SK-N-MC (cell line): ENCODE results near the gene CCND1.

Source experiments
- EZH2 ChIP-seq: fragments of 200-600 bp; sonication (generic); IDR thresholded peaks from one replicate; pipeline ENCODE4 v1.6.1; 2017; ENCODE audit warnings: antibody characterized with exemption
- FOXP2 ChIP-seq: optimal IDR thresholded peaks from 2 replicates; pipeline ENCODE3; 2011; ENCODE audit warnings: mild to moderate bottlenecking, moderate library complexity; ENCODE audit not compliant: insufficient read depth; ENCODE audit errors: extremely low read length, control extremely low read depth
- POLR2AphosphoS5 ChIP-seq: IDR thresholded peaks from 2 replicates; pipeline ENCODE4 v1.6.1; 2012; ENCODE audit warnings: mild to moderate bottlenecking, low read depth, low read length, borderline replicate concordance

DNA sequence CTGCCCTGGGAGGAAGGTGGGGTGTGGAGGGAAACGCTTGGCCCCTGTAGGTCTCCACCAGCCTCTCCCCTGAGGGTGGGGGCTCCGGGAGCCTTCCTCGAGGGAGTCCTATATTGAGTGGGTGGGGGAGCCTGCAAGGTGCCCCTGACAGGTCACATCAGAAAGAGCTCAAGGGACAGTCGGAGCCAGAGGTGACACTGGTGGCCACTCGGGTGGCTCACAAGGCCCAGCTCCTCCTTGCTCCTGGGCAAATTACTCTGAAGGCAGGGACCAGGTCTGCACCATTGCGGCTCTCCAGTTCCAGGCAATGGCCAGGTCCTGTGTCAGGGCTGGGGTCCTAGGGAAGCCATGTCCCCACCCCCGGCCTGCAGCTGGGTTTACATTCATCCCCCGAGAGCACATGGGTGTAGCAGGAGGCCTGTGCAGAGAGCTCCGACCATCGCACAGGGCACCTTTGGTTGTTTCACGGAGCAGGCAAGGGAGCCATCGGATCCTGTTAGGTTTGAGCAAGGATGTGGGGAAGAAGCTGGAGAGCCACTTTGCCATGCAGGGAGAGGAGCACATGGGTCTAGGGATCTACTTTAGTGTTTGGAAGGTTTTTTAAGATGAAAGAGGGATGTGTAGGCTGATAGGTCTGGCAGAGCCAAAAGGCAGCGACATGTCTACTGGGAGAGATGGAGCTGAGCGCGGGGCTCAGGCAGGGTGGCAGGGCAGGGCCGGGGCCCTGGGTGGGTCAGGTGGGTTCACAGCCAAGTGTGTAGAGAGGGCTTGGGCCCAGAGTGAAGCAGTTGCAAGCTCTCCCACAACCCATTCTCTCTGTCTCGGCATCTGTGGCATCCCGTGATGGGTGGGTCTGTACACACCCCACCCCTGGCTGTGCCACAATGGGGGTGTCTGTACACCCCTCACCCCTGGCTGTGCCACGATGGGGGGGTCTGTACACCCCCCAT is 14.8 kb downstream of the CCND1 start:
- peak; percentile 8; the same call in 1 of the 2 replicates for TF ChIP-seq POLR2AphosphoS5
- TF ChIP-seq EZH2, result no peak
- TF ChIP-seq FOXP2, result no peak
